Stomach (tissue), 4 donors: ENCODE measurements around the gene DOCK3.

Experiments used
- EP300 ChIP-seq: sonication (generic); formaldehyde crosslinking; IDR thresholded peaks from one replicate; pipeline ENCODE4 v1.6.1; 2017; ENCODE audit warnings: antibody characterized with exemption
- POLR2A ChIP-seq, 4 donors: fragments of 450-650 bp; IDR thresholded peaks; one replicate each; pipeline ENCODE4 v1.6.1; 2016; ENCODE audit warnings: antibody characterized with exemption in 4 of 4, control low read depth in 2 of 4, mild to moderate bottlenecking in 1 of 4, moderate library complexity in 1 of 4
- POLR2AphosphoS5 ChIP-seq, 3 donors: sonication (generic); formaldehyde crosslinking; IDR thresholded peaks; one replicate each; pipeline ENCODE4 v1.6.1; 2016; ENCODE audit warnings: antibody characterized with exemption in 3 of 3
- TF ChIP-seq, protein P1 (sequence below), 7 experiments: fragments of 450-650 bp in 4 of 7; fragments of 200-600 bp in 3 of 7; sonication (generic) in 3 of 7; IDR thresholded peaks; one replicate each; pipeline ENCODE4 v1.5.1; 2016 to 2019; ENCODE audit warnings: antibody characterized with exemption in 7 of 7, control low read depth in 2 of 7, mild to moderate bottlenecking in 1 of 7

DNA sequence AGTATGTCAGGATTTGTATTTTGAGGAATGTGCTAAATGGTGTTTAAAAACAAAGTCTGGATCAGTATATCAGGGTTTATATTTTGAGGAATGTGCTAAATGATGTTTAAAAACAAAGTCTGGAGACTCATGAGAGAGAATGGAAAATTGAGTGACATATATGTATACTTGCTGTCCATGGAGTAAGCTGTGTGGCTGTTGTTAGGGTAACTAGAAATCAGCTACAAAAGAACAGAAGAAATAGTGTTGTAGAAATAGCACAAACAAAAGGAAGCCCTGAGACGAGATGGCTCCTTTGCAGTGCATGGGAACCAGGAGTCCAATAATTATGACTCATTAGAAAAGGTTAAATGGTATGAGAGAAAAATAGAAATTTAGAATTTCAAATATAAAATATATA, 427.7 kb downstream of the DOCK3 start:
- no peak for TF ChIP-seq EP300
- TF ChIP-seq, protein P1, sequence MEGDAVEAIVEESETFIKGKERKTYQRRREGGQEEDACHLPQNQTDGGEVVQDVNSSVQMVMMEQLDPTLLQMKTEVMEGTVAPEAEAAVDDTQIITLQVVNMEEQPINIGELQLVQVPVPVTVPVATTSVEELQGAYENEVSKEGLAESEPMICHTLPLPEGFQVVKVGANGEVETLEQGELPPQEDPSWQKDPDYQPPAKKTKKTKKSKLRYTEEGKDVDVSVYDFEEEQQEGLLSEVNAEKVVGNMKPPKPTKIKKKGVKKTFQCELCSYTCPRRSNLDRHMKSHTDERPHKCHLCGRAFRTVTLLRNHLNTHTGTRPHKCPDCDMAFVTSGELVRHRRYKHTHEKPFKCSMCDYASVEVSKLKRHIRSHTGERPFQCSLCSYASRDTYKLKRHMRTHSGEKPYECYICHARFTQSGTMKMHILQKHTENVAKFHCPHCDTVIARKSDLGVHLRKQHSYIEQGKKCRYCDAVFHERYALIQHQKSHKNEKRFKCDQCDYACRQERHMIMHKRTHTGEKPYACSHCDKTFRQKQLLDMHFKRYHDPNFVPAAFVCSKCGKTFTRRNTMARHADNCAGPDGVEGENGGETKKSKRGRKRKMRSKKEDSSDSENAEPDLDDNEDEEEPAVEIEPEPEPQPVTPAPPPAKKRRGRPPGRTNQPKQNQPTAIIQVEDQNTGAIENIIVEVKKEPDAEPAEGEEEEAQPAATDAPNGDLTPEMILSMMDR (IDR thresholded peaks at IDR 0.05): no peak
- TF ChIP-seq POLR2A (IDR thresholded peaks at IDR 0.05): no peak
- TF ChIP-seq POLR2AphosphoS5 (IDR thresholded peaks at IDR 0.05): no peak
